ENCODE data around the gene FAM20C.

Gene FAM20C

GRCh38 chr7:276230-276835, 84.0 kb downstream of the FAM20C start:
- TF ChIP-seq CTCF (IDR thresholded peaks at IDR 0.05), result no peak
- no peaks in the 10 kb centered on the region for H3K36me3 Mint-ChIP-seq (ENCODE audit: low read depth)
- no peak overlapping the region for H3K4me3 Mint-ChIP-seq
- H3K4me1 Mint-ChIP-seq, result no peaks in the 10 kb centered on the region
- H3K9me3 Mint-ChIP-seq, result peaks cover 65% of the 10 kb centered on the region
- no peak for DNase-seq
- peaks cover 41% of the 10 kb centered on the region for H3K27me3 Mint-ChIP-seq (ENCODE audit: low read depth, poor library complexity)
- H3K27ac Mint-ChIP-seq, result no peak overlapping the region

GRCh38 chr7:277228-277627, 84.9 kb downstream of the FAM20C start:
- Mint-ChIP-seq H3K9me3 (peaks cover 63% of the 10 kb centered on the region), H3K4me3 (no peak overlapping the region), H3K27ac (no peak overlapping the region), H3K36me3 (ENCODE audit: low read depth) (no peaks in the 10 kb centered on the region), H3K27me3 (ENCODE audit: low read depth, poor library complexity) (peaks cover 46% of the 10 kb centered on the region), H3K4me1 (no peaks in the 10 kb centered on the region)
- no peak for TF ChIP-seq CTCF (IDR thresholded peaks at IDR 0.05)
- no peak for DNase-seq

- DNase-seq, result no peak
- Mint-ChIP-seq H3K27me3 (ENCODE audit: low read depth, poor library complexity) (peaks cover 52% of the 10 kb centered on the region), H3K9me3 (peaks cover 55% of the 10 kb centered on the region), H3K27ac (no peak overlapping the region), H3K36me3 (ENCODE audit: low read depth) (no peaks in the 10 kb centered on the region), H3K4me3 (no peak overlapping the region), H3K4me1 (no peaks in the 10 kb centered on the region)
- TF ChIP-seq CTCF (IDR thresholded peaks at IDR 0.05), result no peak
Observed at GRCh38 chr7:278081-278480, 85.7 kb downstream of the FAM20C start.

- Mint-ChIP-seq H3K4me1 (no peaks in the 10 kb centered on the region), H3K4me3 (no peak overlapping the region), H3K27ac (no peak overlapping the region), H3K36me3 (ENCODE audit: low read depth) (no peaks in the 10 kb centered on the region), H3K27me3 (ENCODE audit: low read depth, poor library complexity) (peaks cover 60% of the 10 kb centered on the region), H3K9me3 (peaks cover 43% of the 10 kb centered on the region)
- TF ChIP-seq CTCF (IDR thresholded peaks at IDR 0.05), result no peak
- DNase-seq, result no peak
Observed at GRCh38 chr7:279821-280220, 87.5 kb downstream of the FAM20C start.

- no peak for DNase-seq
Observed at GRCh38 chr7:280461-280860, 88.1 kb downstream of the FAM20C start.

More at GRCh38 chr7:280461-280860, 88.1 kb downstream of the FAM20C start:
- Mint-ChIP-seq H3K9me3 (peaks cover 40% of the 10 kb centered on the region), H3K4me3 (no peak overlapping the region), H3K27ac (no peak overlapping the region), H3K36me3 (ENCODE audit: low read depth) (no peaks in the 10 kb centered on the region), H3K4me1 (peaks cover 4% of the 10 kb centered on the region), H3K27me3 (ENCODE audit: low read depth, poor library complexity) (peaks cover 56% of the 10 kb centered on the region)
- TF ChIP-seq CTCF (IDR thresholded peaks at IDR 0.05), result no peak

All from nephron progenitor cell (in vitro differentiated cells).